Activated CD8-positive, alpha-beta T cell treated with anti-CD3 and anti-CD28 coated beads, Interleukin-2, amount 10 ng/mL, durations not matched to agents 7 days and 5 days (primary cell): Measurements from ENCODE around the gene DLX6. TPM values are rescaled to one million over a fixed set of nuclear protein-coding genes. Genes with fewer than 3 reads are reported as not detected.
"Not testable (repeated sequence)": the region's sequence is repeated elsewhere in the genome, so short reads cannot be mapped to it uniquely, and the experiment has no call there.

Experiments
- ATAC-seq: fragments of 150-1000 bp; cut with Tn5 transposase; one replicate; pipeline ENCODE4 v1.10.0; 2021; ENCODE audit warnings: moderate library complexity
- CTCF ChIA-PET: fragments of 350-600 bp; sonication (Branson Sonifier 250); formaldehyde crosslinking; loops from one replicate; lab custom pipeline; 2021; ENCODE audit warnings: antibody characterized with exemption; lab: Charles Lee
- POLR2A ChIA-PET: fragments of 350-600 bp; sonication (Branson Sonifier 250); formaldehyde crosslinking; loops from one replicate; lab custom pipeline; 2021; ENCODE audit warnings: antibody characterized with exemption; lab: Charles Lee
- DNase-seq: peaks from one replicate; pipeline ENCODE4 v3.0.0-alpha.2; 2020
- H3K27ac Mint-ChIP-seq: one replicate; pipeline ENCODE4 v1.8.0; 2021; ENCODE audit warnings: mild to moderate bottlenecking, mixed read lengths
- H3K27me3 Mint-ChIP-seq: one replicate; pipeline ENCODE4 v1.8.0; 2021; ENCODE audit warnings: low read depth, mixed read lengths
- H3K36me3 Mint-ChIP-seq: one replicate; pipeline ENCODE4 v1.8.0; 2021; ENCODE audit warnings: low read depth, mixed read lengths
- H3K4me1 Mint-ChIP-seq: one replicate; pipeline ENCODE4 v1.8.0; 2021; ENCODE audit warnings: low read depth, mixed read lengths
- H3K4me3 Mint-ChIP-seq: one replicate; pipeline ENCODE4 v1.8.0; 2021; ENCODE audit warnings: mild to moderate bottlenecking, mixed read lengths
- H3K9me3 Mint-ChIP-seq: one replicate; pipeline ENCODE4 v1.8.0; 2022; ENCODE audit warnings: mixed read lengths; ENCODE audit not compliant: insufficient read depth
- total RNA-seq, 2 experiments: library from RNA; stranded (reverse); gene quantifications; one replicate each; pipeline ENCODE4 v1.2.3, GENCODE V29; 2021

DLX6 gene
- total RNA-seq, 2 experiments from 2014 or later, result not detected

- ChIA-PET POLR2A (interaction anchor here (1.1 kb wide), 1 partner anchor 16 kb away, joined by 3 read pairs; the partner anchor contains the start of gene DLX6), CTCF (no interaction called here)
- no peak for DNase-seq
- peaks cover 92% of the 10 kb centered on the region for H3K27me3 Mint-ChIP-seq
- H3K4me3 Mint-ChIP-seq, result peak overlapping the region; percentile 37
- peaks cover 36% of the 10 kb centered on the region for H3K4me1 Mint-ChIP-seq
- peaks cover 7% of the 10 kb centered on the region for H3K36me3 Mint-ChIP-seq
- ATAC-seq, result no peak
- H3K27ac Mint-ChIP-seq, result no peak overlapping the region
- no peaks in the 10 kb centered on the region for H3K9me3 Mint-ChIP-seq
Measured at GRCh38 chr7:97020996-97021746, 15.8 kb downstream of the DLX6 start.

- ChIA-PET CTCF (no interaction called here), POLR2A (interaction anchor here (1.1 kb wide), 1 partner anchor 16 kb away, joined by 3 read pairs; the partner anchor contains the start of gene DLX6)
- Mint-ChIP-seq H3K9me3 (no peaks in the 10 kb centered on the region), H3K27me3 (peaks cover 93% of the 10 kb centered on the region), H3K4me3 (peak overlapping the region; percentile 37), H3K36me3 (peaks cover 7% of the 10 kb centered on the region), H3K27ac (no peak overlapping the region), H3K4me1 (peaks cover 41% of the 10 kb centered on the region)
- ATAC-seq, result no peak
- no peak for DNase-seq
Measured at GRCh38 chr7:97021747-97022490, 16.6 kb downstream of the DLX6 start.

DNA sequence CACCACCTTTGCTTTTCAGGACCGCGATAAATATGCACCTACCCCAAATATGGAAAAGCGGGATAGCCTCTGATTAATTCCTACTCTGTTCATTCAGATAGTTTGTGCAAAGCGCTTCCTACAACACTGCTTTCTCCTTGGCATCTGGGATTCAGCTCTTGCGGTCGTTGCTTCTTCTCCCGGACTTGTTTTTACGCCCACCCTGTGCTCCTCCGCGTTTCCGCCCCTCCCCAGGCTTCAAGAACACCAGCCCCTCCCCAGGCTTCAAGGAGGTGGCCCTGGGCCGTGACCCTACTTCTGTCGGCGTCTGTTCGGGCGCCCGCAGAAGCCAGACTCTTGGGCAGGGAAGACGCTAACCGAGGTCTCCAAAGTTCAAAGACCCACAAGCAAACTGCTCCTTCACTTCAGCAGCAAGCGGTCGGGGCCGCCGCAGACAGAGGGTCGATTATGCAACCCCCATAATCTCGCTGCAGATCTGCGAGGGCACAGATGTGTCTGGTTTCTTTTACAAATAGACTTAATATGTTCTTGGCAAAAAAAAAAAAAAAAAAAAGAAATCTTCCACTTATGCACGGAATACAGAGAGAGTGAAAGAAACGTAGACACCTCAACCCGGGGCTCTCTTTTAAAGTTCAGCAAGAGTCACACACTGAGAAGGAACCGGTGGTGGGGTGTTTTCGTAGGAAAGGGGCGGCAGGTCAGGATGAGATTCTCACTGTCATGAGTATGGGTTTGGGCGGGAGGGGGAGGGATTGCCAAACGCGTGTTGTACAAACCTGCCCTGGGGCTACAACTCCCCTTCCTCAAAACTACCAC is 17.3 kb downstream of the DLX6 start:
- H3K27ac Mint-ChIP-seq, result peak overlapping the region; percentile 20
- peaks cover 44% of the 10 kb centered on the region for H3K4me1 Mint-ChIP-seq
- POLR2A ChIA-PET, result no interaction called here
- no peak overlapping the region for H3K4me3 Mint-ChIP-seq
- peaks cover 93% of the 10 kb centered on the region for H3K27me3 Mint-ChIP-seq
- no peaks in the 10 kb centered on the region for H3K9me3 Mint-ChIP-seq
- CTCF ChIA-PET, result interaction anchor here (1.2 kb wide), 1 partner anchor 10 kb away, joined by 3 read pairs; no protein-coding TSS in a partner anchor
- DNase-seq, result no peak
- H3K36me3 Mint-ChIP-seq, result peaks cover 7% of the 10 kb centered on the region
- no peak for ATAC-seq

GRCh38 chr7:97024209-97025129 is 19.1 kb downstream of the DLX6 start, which contains the start of gene DLX5:
Gene DLX5, minus strand, starts transcription at chr7:97024831. Its CDS starts 208 bp downstream, at chr7:97024623.
- POLR2A ChIA-PET, result no interaction called here

DNA sequence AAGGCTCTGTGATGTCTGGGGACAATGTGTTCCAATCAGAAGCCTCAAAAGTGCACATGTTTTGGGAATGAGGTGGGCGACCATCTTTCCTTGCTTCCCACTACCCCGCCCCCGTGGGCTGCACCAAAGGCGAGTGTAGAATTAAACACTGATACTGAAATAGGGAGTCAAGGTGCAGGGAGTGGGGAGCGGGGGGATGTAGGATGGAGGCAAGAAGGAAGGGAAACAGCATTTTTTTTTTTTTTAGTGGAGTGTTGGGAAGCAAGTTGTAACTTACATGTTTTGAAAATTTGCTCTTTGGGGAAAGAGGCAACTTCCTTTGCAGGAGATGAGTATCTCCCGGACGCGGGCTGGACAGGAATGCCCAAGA is 19.8 kb downstream of the DLX6 start:
- H3K27me3 Mint-ChIP-seq, result peaks cover 78% of the 10 kb centered on the region
- CTCF ChIA-PET, result interaction anchor here (3.0 kb wide), 1 partner anchor 1108 kb away, joined by 34 read pairs; no protein-coding TSS in a partner anchor
- H3K4me3 Mint-ChIP-seq, result no peak overlapping the region
- ATAC-seq, result no peak
- H3K27ac Mint-ChIP-seq, result no peak overlapping the region
- POLR2A ChIA-PET, result no interaction called here
- no peaks in the 10 kb centered on the region for H3K9me3 Mint-ChIP-seq
- peaks cover 44% of the 10 kb centered on the region for H3K4me1 Mint-ChIP-seq
- peaks cover 7% of the 10 kb centered on the region for H3K36me3 Mint-ChIP-seq
- DNase-seq, result no peak

More at GRCh38 chr7:97024209-97025129, 19.1 kb downstream of the DLX6 start, which contains the start of gene DLX5:
- H3K27me3 Mint-ChIP-seq, result peaks cover 84% of the 10 kb centered on the region
- ATAC-seq (no peak), DNase-seq (no peak)
- H3K9me3 Mint-ChIP-seq, result no peaks in the 10 kb centered on the region
- CTCF ChIA-PET, result interaction anchor here (1.2 kb wide), 1 partner anchor 12 kb away, joined by 3 read pairs; no protein-coding TSS in a partner anchor
- H3K27ac Mint-ChIP-seq, result peak within 1 kb of the TSS; percentile 68
- H3K36me3 Mint-ChIP-seq, result peaks cover 7% of the 10 kb centered on the region
- H3K4me3 Mint-ChIP-seq, result peak within 1 kb of the TSS; percentile 34
- H3K4me1 Mint-ChIP-seq, result peaks cover 44% of the 10 kb centered on the region

DNA sequence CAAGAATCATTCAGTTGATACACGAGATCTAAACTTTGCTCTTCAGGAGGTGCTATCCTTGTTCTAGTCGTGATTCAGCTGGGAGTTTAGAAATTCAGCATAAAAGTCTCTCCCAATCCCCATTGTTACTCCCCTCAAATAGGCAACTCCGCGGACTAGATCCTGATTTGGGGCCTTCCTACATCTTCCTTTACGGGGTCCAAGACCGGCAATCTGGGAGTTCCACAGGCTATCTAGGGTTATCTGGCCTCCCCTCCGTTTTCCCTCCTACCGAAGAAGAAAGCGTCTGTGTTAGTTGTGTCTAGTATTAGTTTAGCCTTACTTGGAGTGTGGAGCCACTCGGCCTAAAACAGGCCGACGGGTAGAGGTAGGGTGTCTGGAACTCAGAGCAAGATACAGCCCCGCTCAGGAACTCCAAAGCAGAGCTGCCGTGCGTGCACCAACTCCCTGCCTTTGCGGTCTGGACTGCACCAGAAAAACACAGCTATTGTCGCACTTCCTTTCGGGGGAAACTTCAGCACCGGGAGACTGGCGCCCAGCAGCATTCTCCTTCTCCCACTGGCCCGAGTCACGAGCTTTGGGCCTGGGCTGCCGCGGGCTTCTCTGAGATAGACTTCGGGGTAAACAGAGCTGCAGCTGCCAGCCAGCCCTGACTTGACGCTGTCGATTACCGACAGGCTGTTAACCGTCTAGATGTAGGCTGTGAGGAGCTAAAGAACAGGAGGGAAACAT is 20.8 kb downstream of the DLX6 start:
- Mint-ChIP-seq H3K36me3 (peaks cover 7% of the 10 kb centered on the region), H3K27me3 (peaks cover 72% of the 10 kb centered on the region), H3K4me3 (peak overlapping the region; percentile 22), H3K27ac (peak overlapping the region; percentile 39), H3K9me3 (no peaks in the 10 kb centered on the region), H3K4me1 (peaks cover 43% of the 10 kb centered on the region)
- CTCF ChIA-PET, result interaction anchor here (1.0 to 3.0 kb wide), 6 partner anchors 23 to 1109 kb away, joined by 3 to 34 read pairs (median 10); no protein-coding TSS in a partner anchor
- POLR2A ChIA-PET, result no interaction called here
- DNase-seq (no peak), ATAC-seq (no peak)

- H3K36me3 Mint-ChIP-seq, result peaks cover 7% of the 10 kb centered on the region
- CTCF ChIA-PET, result interaction anchor here (0.7 to 3.0 kb wide), 26 partner anchors 8 to 1110 kb away, joined by 3 to 34 read pairs (median 4); no protein-coding TSS in a partner anchor
Measured at GRCh38 chr7:97026715-97027426, 21.5 kb downstream of the DLX6 start.

GRCh38 chr7:97027427-97028234 is 22.3 kb downstream of the DLX6 start:
- CTCF ChIA-PET, result interaction anchor here (0.7 to 3.0 kb wide), 28 partner anchors 8 to 1111 kb away, joined by 3 to 34 read pairs (median 4); no protein-coding TSS in a partner anchor
- DNase-seq (peak; percentile 77), ATAC-seq (peak; percentile 87)
- Mint-ChIP-seq H3K9me3 (no peaks in the 10 kb centered on the region), H3K27me3 (peaks cover 63% of the 10 kb centered on the region), H3K4me3 (peak overlapping the region; percentile 62), H3K4me1 (peaks cover 34% of the 10 kb centered on the region), H3K27ac (no peak overlapping the region), H3K36me3 (peaks cover 3% of the 10 kb centered on the region)
- POLR2A ChIA-PET, result no interaction called here

More at GRCh38 chr7:97026715-97027426, 21.5 kb downstream of the DLX6 start:
- Mint-ChIP-seq H3K27me3 (peaks cover 71% of the 10 kb centered on the region), H3K4me1 (peaks cover 41% of the 10 kb centered on the region), H3K9me3 (no peaks in the 10 kb centered on the region), H3K27ac (no peak overlapping the region), H3K4me3 (peak overlapping the region; percentile 62)
- POLR2A ChIA-PET, result no interaction called here
- DNase-seq (no peak), ATAC-seq (no peak)

- H3K9me3 Mint-ChIP-seq, H3K4me1 Mint-ChIP-seq, CTCF ChIA-PET, H3K27me3 Mint-ChIP-seq, DNase-seq, POLR2A ChIA-PET, H3K27ac Mint-ChIP-seq, ATAC-seq, H3K4me3 Mint-ChIP-seq, H3K36me3 Mint-ChIP-seq: not testable (repeated sequence)
Measured at GRCh38 chr7:97034213-97034852, 29.0 kb downstream of the DLX6 start.
